GM03348 (cell line): ENCODE data around the gene PDCD1.
A peak's percentile ranks its signal among the peaks of the same experiment; 100 is the strongest.

Experiments used
- DNase-seq: peaks from one replicate; pipeline ENCODE4 v3.0.0; 2012; ENCODE audit warnings: low spot score

PDCD1 gene

DNA sequence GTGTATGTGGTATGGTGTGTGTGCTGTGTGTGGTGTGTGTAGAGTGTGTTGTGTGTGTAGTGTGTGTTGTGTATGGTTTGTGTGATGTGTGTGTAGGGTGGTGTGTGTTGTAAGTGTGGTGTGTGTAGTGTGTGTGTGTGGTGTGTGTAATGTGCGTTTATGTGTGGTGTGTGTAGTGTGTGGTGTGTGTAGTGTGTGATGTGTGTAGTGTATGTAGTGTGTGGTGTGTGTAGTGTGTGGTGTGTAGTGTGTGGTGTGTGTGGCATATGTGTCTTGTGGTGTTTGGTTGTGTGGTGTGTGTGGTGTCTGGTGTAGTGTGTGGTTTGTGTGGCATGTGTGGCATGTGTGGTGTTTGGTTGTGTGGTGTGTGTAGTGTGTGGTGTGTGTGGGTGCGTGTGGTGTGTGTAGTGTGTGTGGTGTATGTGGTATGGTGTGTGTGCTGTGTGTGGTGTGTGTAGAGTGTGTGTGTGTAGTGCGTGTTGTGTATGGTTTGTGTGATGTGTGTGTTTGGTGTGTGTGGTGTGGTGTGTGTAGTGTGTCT lies 6.8 kb upstream of the PDCD1 start:
- DNase-seq, result no peak

DNA sequence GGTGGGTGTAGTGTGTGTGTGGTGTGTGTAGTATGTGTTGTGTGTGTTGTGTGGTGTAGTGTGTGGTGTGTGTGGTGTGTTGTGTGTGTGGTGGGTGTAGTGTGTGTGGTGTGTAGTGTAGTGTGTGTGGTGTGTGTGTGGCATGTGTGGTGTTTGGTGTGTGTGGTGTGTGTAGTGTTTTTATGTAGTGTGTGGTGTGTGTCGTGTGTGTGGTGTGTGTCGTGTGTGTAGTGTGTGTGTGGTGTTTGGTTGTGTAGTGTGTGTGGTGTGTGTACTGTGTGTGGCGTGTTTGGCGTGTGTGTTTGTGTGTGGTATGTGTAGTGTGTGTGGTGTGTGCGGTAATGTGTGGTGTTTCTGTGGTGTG lies 6.1 kb upstream of the PDCD1 start:
- no peak for DNase-seq

DNA sequence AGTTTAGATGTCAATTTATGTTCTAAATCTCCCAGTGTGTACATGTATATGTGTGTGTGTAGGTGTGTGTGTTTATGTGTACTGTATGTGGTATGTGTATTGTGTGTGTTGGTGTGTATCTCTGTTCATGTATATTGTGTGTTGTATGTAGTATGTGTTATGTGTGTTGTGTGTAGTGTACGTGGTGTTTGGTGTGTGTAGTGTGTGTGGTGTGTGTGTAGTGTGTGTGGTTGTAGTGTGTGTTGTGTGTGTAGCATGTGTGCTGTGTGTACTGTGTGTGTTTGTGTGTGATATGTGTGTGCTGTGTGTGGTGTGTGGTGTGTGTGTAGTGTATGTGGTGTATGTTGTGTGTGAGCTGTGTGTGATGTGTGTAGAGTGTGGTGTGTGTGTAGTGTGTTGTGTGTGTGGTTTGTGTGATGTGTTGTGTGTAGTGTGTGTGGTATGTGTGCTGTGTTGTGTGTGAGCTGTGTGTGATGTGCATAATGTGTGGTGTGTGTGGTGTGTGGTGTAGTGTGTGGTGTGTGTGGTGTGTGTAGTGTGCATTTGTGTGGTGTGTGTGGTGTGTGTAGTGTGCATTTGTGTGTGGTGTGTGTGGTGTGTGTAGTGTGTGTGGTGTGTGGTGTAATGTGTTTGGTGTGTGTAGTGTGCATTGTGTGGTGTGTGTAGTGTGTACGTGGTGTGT lies 5.6 kb upstream of the PDCD1 start:
- no peak for DNase-seq

- DNase-seq, result peak; percentile 64
Observed at GRCh38 chr2:241863536-241863954, 4.9 kb upstream of the PDCD1 start.

GRCh38 chr2:241862775-241863535 lies 4.3 kb upstream of the PDCD1 start:
- no peak for DNase-seq

DNA sequence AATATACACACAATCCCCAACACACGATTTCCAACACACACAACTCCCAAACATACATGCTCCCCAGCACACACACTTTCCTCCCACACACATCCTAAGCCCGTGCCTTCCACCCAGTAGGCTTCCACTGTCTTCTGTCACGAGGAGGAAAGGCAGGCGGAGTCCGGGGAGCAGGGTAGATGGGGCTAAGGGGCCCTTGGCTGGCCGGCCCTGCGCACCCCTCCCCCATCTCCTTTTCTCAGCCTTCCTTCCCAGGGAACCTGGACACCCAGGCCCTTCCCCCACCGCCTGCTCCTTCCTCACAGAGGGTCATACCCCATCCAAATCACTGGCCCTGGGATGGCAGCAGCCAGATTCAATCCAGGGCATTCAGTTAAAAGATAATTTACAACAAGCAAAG lies 3.4 kb upstream of the PDCD1 start:
- no peak for DNase-seq

- DNase-seq, result no peak
Observed at GRCh38 chr2:241861264-241861663, 2.6 kb upstream of the PDCD1 start.

DNA sequence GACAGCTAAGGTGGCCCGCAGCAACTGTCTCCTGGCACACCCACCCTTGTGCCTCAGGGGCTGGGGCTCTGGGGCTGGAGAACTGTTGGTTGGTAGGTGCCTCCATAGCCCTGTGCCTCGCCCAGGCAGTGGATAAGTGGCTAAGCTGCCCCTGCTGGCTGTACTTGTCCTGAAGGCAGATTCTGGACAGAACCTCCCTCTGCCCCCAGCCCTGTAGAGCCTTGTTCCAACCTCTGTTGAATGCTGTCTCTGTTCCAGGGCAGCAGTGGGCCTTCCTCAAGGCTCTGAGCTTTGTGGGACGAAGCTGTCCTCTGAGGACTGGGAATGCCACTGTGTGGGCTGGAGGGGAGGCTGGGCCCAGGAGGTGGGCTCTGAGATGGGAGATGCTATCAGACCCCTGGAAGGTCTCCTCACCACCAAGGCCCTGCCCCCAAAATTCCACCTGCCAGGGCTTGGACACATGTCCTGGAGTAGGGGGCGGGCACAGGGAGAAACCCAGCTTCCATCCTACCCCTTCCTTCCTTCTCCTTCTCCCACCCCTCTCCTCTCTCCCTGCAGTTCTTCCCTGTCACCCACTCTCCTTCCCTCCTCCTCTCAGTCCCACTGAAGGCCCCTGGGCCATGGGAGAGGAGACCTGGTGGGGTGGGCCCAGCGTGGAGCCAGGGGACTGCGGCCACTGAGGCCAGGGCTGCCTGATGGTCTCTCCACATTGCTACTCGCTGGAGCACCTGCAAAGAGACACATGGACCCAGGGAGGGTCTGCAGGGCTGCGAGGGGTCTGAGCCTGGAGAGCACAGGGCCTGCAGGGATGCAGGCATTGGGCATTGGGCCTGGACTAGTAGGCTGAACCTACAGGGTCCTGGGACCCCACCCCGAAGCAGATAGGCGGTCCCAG lies 1.7 kb upstream of the PDCD1 start:
- no peak for DNase-seq

GRCh38 chr2:241859436-241860183 lies 916 bp upstream of the PDCD1 start:
- DNase-seq, result peak; percentile 73

- DNase-seq, result no peak
Observed at GRCh38 chr2:241859017-241859435, 332 bp upstream of the PDCD1 start.

GRCh38 chr2:241857572-241858121 lies 1.0 kb downstream of the PDCD1 start:
- DNase-seq, result no peak

DNA sequence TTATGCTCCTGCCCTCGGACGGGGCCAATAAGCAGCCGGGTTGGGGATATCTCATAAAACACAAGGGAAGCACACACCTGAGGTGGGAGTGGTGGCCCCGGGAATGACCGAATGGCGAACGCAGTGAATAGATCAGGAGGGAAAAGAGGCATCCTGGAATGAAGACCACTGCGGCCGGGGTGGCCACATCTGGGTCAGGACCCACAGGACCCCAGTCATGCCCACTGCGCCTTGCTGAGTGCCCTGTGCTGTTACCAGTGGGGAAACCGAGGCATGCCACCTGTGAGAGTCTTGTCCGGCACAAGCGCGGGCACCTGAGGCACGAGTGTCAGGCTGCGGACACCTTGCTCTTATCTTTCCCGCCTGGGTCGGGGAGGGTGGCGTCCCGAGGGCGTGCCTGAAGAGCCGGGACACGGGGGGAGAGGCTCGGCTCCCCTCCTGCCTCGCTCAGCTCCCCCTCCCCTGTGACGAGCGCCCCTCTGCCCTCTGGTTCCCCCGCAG lies 1.6 kb downstream of the PDCD1 start:
- DNase-seq, result no peak

- DNase-seq, result no peak
Observed at GRCh38 chr2:241855888-241856422, 2.7 kb downstream of the PDCD1 start.

GRCh38 chr2:241855245-241855887 lies 3.3 kb downstream of the PDCD1 start:
- DNase-seq, result no peak

DNA sequence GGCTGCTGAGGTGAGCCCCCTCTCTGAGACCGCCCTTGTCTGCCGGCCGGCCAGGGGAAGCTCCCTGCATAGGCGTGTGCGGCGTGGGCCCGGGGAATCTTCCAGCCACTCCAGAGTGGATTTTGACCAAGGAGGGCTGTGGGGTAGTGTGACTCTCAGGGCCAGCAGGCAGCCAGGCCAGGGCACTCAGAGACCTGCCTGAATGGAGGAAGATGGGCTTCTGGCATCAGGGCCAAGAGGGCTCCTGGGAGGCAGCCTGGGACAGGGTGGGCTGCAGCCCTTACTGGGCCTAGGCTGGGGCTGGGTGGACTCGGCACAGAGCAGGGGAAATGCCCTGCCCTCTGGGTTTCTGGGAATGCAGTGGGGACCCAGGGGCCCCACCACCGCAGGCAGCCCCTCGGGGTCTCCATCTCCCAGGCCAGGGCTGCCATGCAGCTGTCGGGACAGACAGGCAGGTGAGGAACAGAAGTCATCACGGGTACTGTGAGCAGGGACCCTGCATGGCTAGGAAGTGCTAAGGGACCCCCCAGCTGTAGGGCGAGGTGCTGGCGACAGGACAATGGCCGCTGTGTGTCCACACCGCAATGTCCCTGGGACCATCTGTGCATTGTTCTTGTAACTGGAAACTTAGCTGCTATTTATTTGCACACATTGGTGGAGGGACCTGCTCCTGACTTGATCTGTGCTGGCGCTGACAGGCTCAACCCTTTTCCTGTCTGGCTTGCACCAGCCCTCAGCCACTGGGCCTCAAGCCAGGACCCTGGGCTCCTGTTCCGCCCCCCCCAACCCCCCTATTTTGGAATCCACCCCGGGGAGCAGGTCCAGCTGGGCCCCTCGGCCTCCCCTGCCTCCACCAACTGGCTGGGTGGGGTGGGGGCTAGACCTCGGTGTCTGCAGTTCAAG lies 4.1 kb downstream of the PDCD1 start:
- no peak for DNase-seq

DNA sequence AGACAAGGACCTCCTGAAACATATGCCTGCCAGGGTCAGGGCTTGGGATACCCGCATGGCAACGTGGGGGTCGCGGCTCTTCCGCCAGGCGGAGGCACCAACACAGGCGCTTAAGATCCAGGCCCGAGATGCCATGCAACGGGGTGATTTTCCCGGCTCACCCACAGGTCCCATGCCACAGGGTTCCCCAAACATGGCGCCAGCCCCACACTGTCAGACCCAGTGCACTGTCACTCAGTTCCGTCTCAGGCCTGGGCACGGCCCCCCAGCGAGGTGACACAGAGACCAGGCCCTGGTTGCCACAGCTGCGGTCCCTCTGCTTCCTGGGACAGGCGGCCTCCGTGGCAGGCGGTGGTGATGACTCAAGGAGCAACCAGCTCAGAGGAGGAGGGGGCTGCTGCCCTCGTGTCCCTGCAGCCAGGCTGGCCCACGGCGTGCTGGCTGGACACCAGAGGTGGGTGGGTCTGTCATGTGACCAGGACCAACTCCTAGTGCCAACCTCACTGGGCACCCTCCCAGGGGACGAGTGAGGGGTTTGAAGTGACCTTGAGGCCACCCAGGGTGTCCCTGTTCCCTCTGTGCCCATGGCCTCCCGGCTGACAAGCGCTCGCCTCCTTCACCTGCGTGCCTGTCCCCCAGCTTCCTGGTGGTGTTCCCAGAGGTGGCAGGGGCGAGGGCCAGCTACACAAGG lies 4.9 kb downstream of the PDCD1 start:
- no peak for DNase-seq

- DNase-seq, result no peak
Observed at GRCh38 chr2:241852981-241853631, 5.6 kb downstream of the PDCD1 start.
